Measurements from ENCODE around the gene ZRANB3.

DNA sequence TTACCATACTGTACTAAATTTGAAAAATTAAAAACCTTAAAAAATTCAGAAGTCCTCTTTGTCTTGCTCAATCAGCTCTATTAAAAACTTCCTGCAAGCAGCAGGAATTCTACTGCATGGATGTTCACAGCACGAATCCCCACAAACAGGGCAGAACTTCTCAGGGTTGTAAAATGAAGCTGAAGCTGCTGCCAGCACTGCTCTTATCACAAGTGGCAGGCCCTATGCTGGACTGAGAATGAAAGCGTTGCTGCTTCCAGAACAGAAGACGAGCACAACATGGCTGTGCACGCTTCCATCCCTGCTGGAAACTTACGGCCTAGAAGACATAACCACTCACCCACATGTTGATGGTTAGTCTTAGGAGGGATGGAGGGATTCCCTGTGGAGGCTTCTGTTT is 345.0 kb downstream of the ZRANB3 start:
- TF ChIP-seq, protein P1, sequence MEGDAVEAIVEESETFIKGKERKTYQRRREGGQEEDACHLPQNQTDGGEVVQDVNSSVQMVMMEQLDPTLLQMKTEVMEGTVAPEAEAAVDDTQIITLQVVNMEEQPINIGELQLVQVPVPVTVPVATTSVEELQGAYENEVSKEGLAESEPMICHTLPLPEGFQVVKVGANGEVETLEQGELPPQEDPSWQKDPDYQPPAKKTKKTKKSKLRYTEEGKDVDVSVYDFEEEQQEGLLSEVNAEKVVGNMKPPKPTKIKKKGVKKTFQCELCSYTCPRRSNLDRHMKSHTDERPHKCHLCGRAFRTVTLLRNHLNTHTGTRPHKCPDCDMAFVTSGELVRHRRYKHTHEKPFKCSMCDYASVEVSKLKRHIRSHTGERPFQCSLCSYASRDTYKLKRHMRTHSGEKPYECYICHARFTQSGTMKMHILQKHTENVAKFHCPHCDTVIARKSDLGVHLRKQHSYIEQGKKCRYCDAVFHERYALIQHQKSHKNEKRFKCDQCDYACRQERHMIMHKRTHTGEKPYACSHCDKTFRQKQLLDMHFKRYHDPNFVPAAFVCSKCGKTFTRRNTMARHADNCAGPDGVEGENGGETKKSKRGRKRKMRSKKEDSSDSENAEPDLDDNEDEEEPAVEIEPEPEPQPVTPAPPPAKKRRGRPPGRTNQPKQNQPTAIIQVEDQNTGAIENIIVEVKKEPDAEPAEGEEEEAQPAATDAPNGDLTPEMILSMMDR (IDR thresholded peaks at IDR 0.05; ENCODE audit: low read depth, low read length), result no peak
- TF ChIP-seq EZH2phosphoT487 (IDR thresholded peaks at IDR 0.05; ENCODE audit: low read depth), result no peak

All from OCI-LY3 (cell line).